Left kidney (tissue), 8 donors: ENCODE data around the gene ZNF528. TPM values are rescaled to one million over a fixed set of nuclear protein-coding genes. Genes with fewer than 3 reads are reported as not detected.

Experiments
- DNase-seq: peaks from one replicate; pipeline ENCODE4 v3.0.0-alpha.2; 2013
- long read RNA-seq, 8 donors: transcript quantifications; one replicate each; lab custom pipeline, GENCODE V29; 2026
- polyA plus RNA-seq: library from polyadenylated mRNA; unstranded; fragments of 120-200 nt; gene quantifications from one replicate; pipeline ENCODE4 v1.2.1, GENCODE V29; 2013; ENCODE audit not compliant: insufficient read length

Gene ZNF528
- polyA plus RNA-seq: 63.3 TPM
- long read RNA-seq, donor 1, full-length matches to known transcripts: 17 of 17 reads
- long read RNA-seq, donor 1, partial matches to known transcripts: 0 of 17 reads
- long read RNA-seq, donor 1, other reads (novel, unspliced or antisense): 0 of 17 reads
- long read RNA-seq, donor 2, full-length matches to known transcripts: 30 of 30 reads
- long read RNA-seq, donor 2, partial matches to known transcripts: 0 of 30 reads
- long read RNA-seq, donor 2, other reads (novel, unspliced or antisense): 0 of 30 reads
- long read RNA-seq, donor 3, full-length matches to known transcripts: 21 of 21 reads
- long read RNA-seq, donor 3, partial matches to known transcripts: 0 of 21 reads
- long read RNA-seq, donor 3, other reads (novel, unspliced or antisense): 0 of 21 reads
- long read RNA-seq, donor 4, full-length matches to known transcripts: 3 of 3 reads
- long read RNA-seq, donor 4, partial matches to known transcripts: 0 of 3 reads
- long read RNA-seq, donor 4, other reads (novel, unspliced or antisense): 0 of 3 reads
- long read RNA-seq, donor 5, full-length matches to known transcripts: 16 of 16 reads
- long read RNA-seq, donor 5, partial matches to known transcripts: 0 of 16 reads
- long read RNA-seq, donor 5, other reads (novel, unspliced or antisense): 0 of 16 reads
- long read RNA-seq, donor 6, full-length matches to known transcripts: 7 of 7 reads
- long read RNA-seq, donor 6, partial matches to known transcripts: 0 of 7 reads
- long read RNA-seq, donor 6, other reads (novel, unspliced or antisense): 0 of 7 reads
- long read RNA-seq, donor 7, full-length matches to known transcripts: 38 of 38 reads
- long read RNA-seq, donor 7, partial matches to known transcripts: 0 of 38 reads
- long read RNA-seq, donor 7, other reads (novel, unspliced or antisense): 0 of 38 reads
- long read RNA-seq, donor 8, full-length matches to known transcripts: 6 of 6 reads
- long read RNA-seq, donor 8, partial matches to known transcripts: 0 of 6 reads
- long read RNA-seq, donor 8, other reads (novel, unspliced or antisense): 0 of 6 reads

DNA sequence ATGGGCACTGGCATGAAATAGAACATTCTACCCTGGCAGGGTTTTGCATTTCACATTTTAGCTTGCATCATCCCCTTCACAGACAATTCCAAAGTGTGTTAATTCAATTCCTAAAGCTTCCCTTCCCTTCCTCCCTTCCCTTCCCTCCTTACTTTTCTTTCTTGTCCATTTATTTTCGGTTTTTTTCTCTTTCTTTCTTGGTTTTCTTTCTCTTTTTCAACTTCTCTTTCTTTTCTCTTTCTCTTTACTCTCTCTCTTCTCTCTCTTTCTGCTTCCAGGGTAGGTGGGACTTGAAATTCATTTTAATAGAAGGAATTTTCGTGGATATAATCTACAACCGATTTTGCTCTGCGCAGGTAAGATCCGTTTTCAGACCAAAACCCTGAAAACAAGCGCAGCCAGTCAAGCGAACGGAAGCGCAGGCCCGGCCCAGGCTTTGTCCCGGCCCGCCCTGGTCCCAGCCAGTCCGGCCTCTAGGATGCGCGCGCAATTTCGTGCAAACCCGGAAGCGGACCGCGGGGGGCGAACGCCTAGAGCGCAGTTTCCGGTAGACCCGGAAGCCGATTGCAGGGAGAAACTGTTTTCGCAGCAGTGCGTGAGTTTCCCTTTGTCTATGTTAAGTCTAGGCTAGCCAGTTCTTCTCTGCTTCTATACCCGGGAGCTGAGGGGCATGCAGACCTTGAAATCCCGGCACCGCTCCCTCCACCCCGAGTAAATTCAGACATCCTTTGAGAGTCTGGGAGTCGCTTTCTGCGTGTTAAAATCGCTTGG, at the start of gene ZNF528:
Gene ZNF528, plus strand, starts transcription at position 540 of the 771 bp plus-strand sequence. CDS start 4,165 bp downstream, outside the sequence.
- DNase-seq: peak; percentile 95

DNA sequence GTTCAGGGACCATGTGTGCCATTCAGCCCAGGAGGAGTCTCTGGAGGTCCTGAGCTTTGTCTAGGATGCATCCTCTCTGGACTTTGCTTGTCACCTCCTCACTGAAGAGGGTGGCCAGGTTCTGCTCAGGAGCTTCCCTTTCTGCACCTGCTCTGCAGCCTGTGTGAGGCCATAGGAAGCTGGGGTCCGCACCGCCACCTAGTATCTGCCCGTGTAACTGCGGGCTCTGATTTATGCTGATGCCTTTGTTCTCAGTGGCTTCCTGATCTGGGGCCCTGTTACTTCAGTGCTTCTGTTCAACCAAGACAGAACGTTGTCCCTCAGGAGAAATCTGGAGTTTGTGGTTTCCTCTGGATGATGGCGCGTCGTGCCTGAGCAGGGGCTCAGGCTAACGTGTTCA, 46.1 kb upstream of the ZNF528 start:
- DNase-seq: no peak

GRCh38 chr19:52366414-52366824, 31.2 kb upstream of the ZNF528 start:
- no peak for DNase-seq

GRCh38 chr19:52369559-52370340, 27.9 kb upstream of the ZNF528 start, which contains the start of gene ZNF880:
Gene ZNF880 (plus strand): TSS chr19:52369923. CDS start chr19:52369966, 43 bp downstream.
- peak; percentile 96 for DNase-seq

GRCh38 chr19:52370341-52370710, 27.3 kb upstream of the ZNF528 start:
- no peak for DNase-seq

GRCh38 chr19:52391135-52391534, 6.5 kb upstream of the ZNF528 start:
- no peak for DNase-seq

GRCh38 chr19:52398081-52398441, 412 bp downstream of the ZNF528 start:
- DNase-seq: no peak

DNA sequence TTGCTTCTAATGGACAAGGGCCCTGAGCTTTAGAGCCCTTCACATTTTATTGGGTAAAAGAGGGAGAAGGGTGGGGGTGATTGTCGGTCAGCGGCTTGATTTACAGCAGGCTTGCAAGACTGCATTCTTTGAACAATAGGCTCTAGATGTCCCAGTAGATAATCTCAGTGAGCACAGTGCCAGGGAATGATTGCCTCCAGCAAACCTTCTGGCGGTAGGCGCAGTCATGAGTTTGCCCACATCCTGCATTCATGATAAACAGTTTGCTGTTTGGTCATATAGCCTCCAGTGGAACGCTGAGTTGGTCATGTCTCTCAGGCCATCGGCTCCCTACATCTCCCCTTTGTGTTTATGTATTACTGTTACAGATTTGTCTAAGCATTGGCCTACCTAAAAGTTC, 12.6 kb downstream of the ZNF528 start:
- no peak for DNase-seq

DNA sequence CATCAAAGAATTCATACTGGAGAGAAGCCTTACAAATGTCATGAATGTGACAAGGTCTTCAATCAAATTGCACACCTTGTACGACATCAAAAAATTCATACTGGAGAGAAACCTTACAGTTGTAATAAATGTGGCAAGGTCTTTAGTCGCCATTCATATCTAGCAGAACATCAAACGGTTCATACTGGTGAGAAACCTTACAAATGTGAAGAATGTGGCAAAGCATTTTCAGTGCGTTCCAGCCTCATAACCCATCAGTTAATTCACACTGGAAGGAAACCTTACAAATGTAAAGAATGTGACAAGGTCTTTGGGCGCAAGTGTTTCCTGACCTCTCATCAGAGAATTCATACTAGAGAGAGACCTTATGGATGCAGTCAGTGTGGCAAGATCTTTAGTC, 18.1 kb downstream of the ZNF528 start:
- no peak for DNase-seq

- no peak for DNase-seq
Measured at GRCh38 chr19:52428937-52429336, 31.3 kb downstream of the ZNF528 start, which contains the start of gene ZNF534. Gene ZNF534 (plus strand): TSS chr19:52429148. CDS start chr19:52431475, 2,327 bp downstream.

DNA sequence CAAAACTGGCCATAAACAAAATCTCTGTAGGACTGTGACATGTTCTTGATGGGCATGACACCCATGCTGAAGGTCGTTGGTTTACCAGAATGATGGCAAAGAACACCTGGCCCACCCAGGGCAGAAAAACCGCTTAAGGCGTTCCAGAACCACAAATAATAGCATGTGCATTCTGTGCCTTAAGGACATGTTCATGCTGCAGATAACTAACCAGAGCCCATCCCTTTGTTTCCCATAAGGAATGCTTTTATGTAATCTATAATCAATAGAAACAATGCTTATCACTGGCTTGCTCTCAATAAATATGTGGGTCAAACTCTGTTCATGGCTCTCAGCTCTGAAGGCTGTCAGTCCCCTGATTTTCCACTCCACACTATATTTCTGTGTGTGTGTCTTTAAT, 44.5 kb downstream of the ZNF528 start:
- DNase-seq: no peak

DNA sequence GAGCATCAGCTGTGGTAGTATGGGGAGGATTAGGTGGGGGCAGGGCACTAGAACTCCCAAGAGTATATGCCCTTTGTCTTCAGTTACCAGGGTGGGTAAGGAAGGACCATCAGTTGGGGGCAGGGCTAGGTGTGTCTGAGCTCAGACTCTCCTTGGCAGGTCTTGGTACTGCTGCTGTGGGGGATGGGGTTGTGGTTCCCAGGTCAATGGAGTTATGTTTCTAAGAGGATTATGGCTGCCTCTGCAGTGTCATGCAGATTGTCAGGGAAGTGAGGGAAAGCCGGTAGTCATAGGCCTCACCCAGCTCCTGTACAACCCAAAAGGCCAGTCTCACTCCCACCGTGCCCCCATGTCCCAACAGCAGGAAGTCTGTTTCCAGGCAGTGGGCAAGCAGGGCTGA, 46.9 kb downstream of the ZNF528 start:
- DNase-seq: no peak

DNA sequence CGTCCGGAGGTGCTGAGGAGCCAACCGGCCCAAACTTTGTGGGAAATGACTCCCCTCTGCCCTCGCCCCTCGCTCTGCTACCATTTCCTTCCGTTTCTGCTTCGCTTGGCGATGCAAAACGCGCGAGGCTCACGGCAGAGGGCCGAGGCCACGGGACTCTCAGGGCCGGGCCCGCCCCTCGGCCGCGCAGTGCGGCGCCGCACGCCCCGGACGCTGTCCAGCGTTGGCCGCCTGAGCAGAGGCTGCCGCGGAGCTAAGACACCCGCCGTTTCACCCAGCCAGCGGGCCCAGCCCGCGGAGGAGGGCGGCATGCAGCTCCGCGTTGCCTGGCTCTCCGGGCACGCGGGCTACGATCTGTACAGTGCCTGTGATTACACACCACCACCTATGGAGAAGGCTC, 53.6 kb downstream of the ZNF528 start:
- DNase-seq: no peak

GRCh38 chr19:52453324-52454094, 55.9 kb downstream of the ZNF528 start, which contains the start of gene ZNF578:
Gene ZNF578 (plus strand): TSS chr19:52453553. CDS start chr19:52501846, 48,293 bp downstream.
- peak; percentile 89 for DNase-seq

GRCh38 chr19:52464798-52465470, 67.3 kb downstream of the ZNF528 start:
- no peak for DNase-seq
